GM23338 (cell line): ENCODE measurements around the gene MYH14. TPM values are rescaled to one million over a fixed set of nuclear protein-coding genes. Genes with fewer than 3 reads are reported as not detected.

ENCODE experiments used
- ATAC-seq: fragments of 200-7000 bp; cut with Tn5 transposase; 3 replicates; pipeline ENCODE4 v1.9.1; 2020
- DNase-seq: peaks from one replicate; pipeline ENCODE4 v3.0.0-alpha.2; 2015; ENCODE audit warnings: low spot score
- H2AFZ ChIP-seq: fragments of 200-600 bp; sonication (generic); 2 replicates; pipeline ENCODE4 v1.8.0; 2016; ENCODE audit warnings: antibody characterized with exemption, mild to moderate bottlenecking, moderate library complexity
- H3F3A ChIP-seq: fragments of 200-600 bp; sonication (generic); replicated peaks from 2 replicates; pipeline ENCODE4 v1.8.0; 2017; ENCODE audit warnings: antibody characterized with exemption, mixed run types, low read depth
- H3K27ac ChIP-seq: fragments of 200-600 bp; sonication (generic); 2 replicates; pipeline ENCODE4 v1.6.1; 2016; ENCODE audit warnings: low read depth
- H3K27me3 ChIP-seq: fragments of 200-600 bp; sonication (generic); 2 replicates; pipeline ENCODE4 v1.8.0; 2016; ENCODE audit warnings: mild to moderate bottlenecking, mixed run types, moderate library complexity; ENCODE audit not compliant: insufficient read depth
- H3K36me3 ChIP-seq: fragments of 200-600 bp; sonication (generic); 2 replicates; pipeline ENCODE4 v1.8.0; 2016; ENCODE audit warnings: mild to moderate bottlenecking; ENCODE audit not compliant: insufficient read depth
- H3K4me1 ChIP-seq: fragments of 200-600 bp; sonication (generic); 2 replicates; pipeline ENCODE4 v1.8.0; 2016; ENCODE audit warnings: mild to moderate bottlenecking, moderate library complexity; ENCODE audit not compliant: insufficient read depth
- H3K4me2 ChIP-seq: fragments of 200-600 bp; sonication (generic); 2 replicates; pipeline ENCODE4 v1.7.1; 2017; ENCODE audit warnings: mixed run types
- H3K4me3 ChIP-seq: fragments of 200-600 bp; sonication (generic); 2 replicates; pipeline ENCODE4 v1.6.1; 2016; ENCODE audit warnings: mixed run types
- H3K79me2 ChIP-seq: fragments of 200-600 bp; sonication (generic); replicated peaks from 2 replicates; pipeline ENCODE4 v1.8.0; 2017; ENCODE audit warnings: mild to moderate bottlenecking; ENCODE audit not compliant: insufficient read depth
- H3K9me2 ChIP-seq: fragments of 200-600 bp; sonication (generic); 2 replicates; pipeline ENCODE4 v1.8.0; 2017; ENCODE audit not compliant: insufficient read depth
- H4K20me1 ChIP-seq: fragments of 200-600 bp; sonication (generic); replicated peaks from 2 replicates; pipeline ENCODE4 v1.8.0; 2017; ENCODE audit warnings: mild to moderate bottlenecking; ENCODE audit not compliant: insufficient read depth
- H3K27ac Mint-ChIP-seq: 2 replicates; pipeline ENCODE4 v1.8.0; 2020; ENCODE audit warnings: inconsistent platforms, mild to moderate bottlenecking, moderate library complexity, mixed read lengths
- H3K27me3 Mint-ChIP-seq: 3 replicates; pipeline ENCODE4 v1.8.0; 2022; ENCODE audit warnings: low read depth, mild to moderate bottlenecking, moderate library complexity, mixed read lengths, inconsistent platforms; ENCODE audit not compliant: insufficient read depth, poor library complexity
- H3K36me3 Mint-ChIP-seq: 3 replicates; pipeline ENCODE4 v1.8.0; 2021; ENCODE audit warnings: low read depth, mild to moderate bottlenecking, inconsistent platforms, moderate library complexity, mixed read lengths
- H3K4me1 Mint-ChIP-seq: 3 replicates; pipeline ENCODE4 v1.8.0; 2020; ENCODE audit warnings: mild to moderate bottlenecking, inconsistent platforms, mixed read lengths
- H3K4me3 Mint-ChIP-seq: 3 replicates; pipeline ENCODE4 v1.8.0; 2021; ENCODE audit warnings: moderate library complexity, mild to moderate bottlenecking, inconsistent platforms, mixed read lengths
- H3K9me3 Mint-ChIP-seq: 3 replicates; pipeline ENCODE4 v1.8.0; 2020; ENCODE audit warnings: moderate library complexity, mild to moderate bottlenecking, inconsistent platforms, mixed read lengths
- ETS1 ChIP-seq: IDR thresholded peaks from 2 replicates; pipeline ENCODE4 v1.6.1; 2016; ENCODE audit warnings: antibody characterized with exemption
- EZH2phosphoT487 ChIP-seq: fragments of 200-600 bp; sonication (generic); IDR thresholded peaks from one replicate; pipeline ENCODE4 v1.8.1; 2018; ENCODE audit warnings: antibody characterized with exemption; ENCODE audit not compliant: unreplicated experiment
- NANOG ChIP-seq: IDR thresholded peaks from 2 replicates; pipeline ENCODE4 v1.6.1; 2016; ENCODE audit warnings: antibody characterized with exemption, borderline replicate concordance
- POLR2AphosphoS5 ChIP-seq: IDR thresholded peaks from 2 replicates; pipeline ENCODE4 v1.6.1; 2016; ENCODE audit warnings: antibody characterized with exemption, low read depth
- ZNF114 ChIP-seq: fragments of 250-450 bp; sonication (Bioruptor Pico); IDR thresholded peaks from 2 replicates; pipeline ENCODE4 v1.5.0; 2020; ENCODE audit warnings: mild to moderate bottlenecking, moderate library complexity
- ZNF462 ChIP-seq: fragments of 250-450 bp; sonication (Bioruptor Pico); IDR thresholded peaks from 2 replicates; pipeline ENCODE4 v1.5.0; 2020; ENCODE audit warnings: mild to moderate bottlenecking, moderate library complexity
- polyA plus RNA-seq: library from polyadenylated mRNA; unstranded; fragments of >200 nt; fragmentation: Nextera tagmentation; extraction: Ambion mirVana; gene quantifications from 2 replicates; pipeline ENCODE4 v1.2.1, GENCODE V29; 2016
- total RNA-seq: library from RNA; depleted of rRNA; stranded (reverse); fragments of >200 nt; shearing (Covaris generic); gene quantifications from 2 replicates; pipeline ENCODE4 v1.2.3, GENCODE V29; 2014

The MYH14 gene
- total and polyA plus RNA-seq, 2 experiments from 2014 or later, result 25.5 to 27.5 TPM

- Mint-ChIP-seq H3K4me1 (no peaks in the 10 kb centered on the region), H3K9me3 (peaks cover 86% of the 10 kb centered on the region), H3K4me3 (no peak overlapping the region), H3K36me3 (peaks cover 41% of the 10 kb centered on the region), H3K27me3 (peaks cover 4% of the 10 kb centered on the region), H3K27ac (no peak overlapping the region)
- Histone ChIP-seq H3K79me2 (no peaks in the 10 kb centered on the region), H3K4me3 (peak overlapping the region; percentile 84), H3K9me2 (no peaks in the 10 kb centered on the region), H3K4me1 (peaks cover 4% of the 10 kb centered on the region; the same call in 1 of the 2 replicates), H2AFZ (no peak overlapping the region), H3K27me3 (peaks cover 15% of the 10 kb centered on the region), H3K27ac (no peak overlapping the region), H3K36me3 (no peaks in the 10 kb centered on the region), H4K20me1 (0 out of 2 replicates have a peak, but pooled peaks cover 9% of the 10 kb centered on the region), H3F3A (peaks cover 11% of the 10 kb centered on the region; the same call in 1 of the 2 replicates), H3K4me2 (peak overlapping the region; percentile 97)
- ATAC-seq (no peak), DNase-seq (no peak)
- no peak for TF ChIP-seq NANOG
Measured at GRCh38 chr19:50204081-50204428, 633 bp downstream of the MYH14 start.

- no peak overlapping the region for H3K27ac Mint-ChIP-seq
- H3K4me3 ChIP-seq, result peak overlapping the region; percentile 86
- H3K27me3 ChIP-seq, result peaks cover 15% of the 10 kb centered on the region
- TF ChIP-seq EZH2phosphoT487 (no peak), ZNF462 (no peak), ETS1 (no peak), ZNF114 (no peak), POLR2AphosphoS5 (peak; percentile 61)
- H3K4me2 ChIP-seq, result peak overlapping the region; percentile 97
- H2AFZ ChIP-seq, result peak overlapping the region; percentile 98
- H3F3A ChIP-seq, result peaks cover 11% of the 10 kb centered on the region; the same call in 1 of the 2 replicates
- H3K4me3 Mint-ChIP-seq, result no peak overlapping the region
- H3K9me3 Mint-ChIP-seq, result peaks cover 86% of the 10 kb centered on the region
- ATAC-seq, result no peak
- H3K4me1 ChIP-seq, result 0 out of 2 replicates have a peak, but pooled peaks cover 4% of the 10 kb centered on the region
- DNase-seq, result peak; percentile 96
- no peak overlapping the region for H3K27ac ChIP-seq
- H3K9me2 ChIP-seq, result no peaks in the 10 kb centered on the region
- 0 out of 2 replicates have a peak, but pooled peaks cover 9% of the 10 kb centered on the region for H4K20me1 ChIP-seq
- H3K27me3 Mint-ChIP-seq, result peaks cover 4% of the 10 kb centered on the region
- peaks cover 41% of the 10 kb centered on the region for H3K36me3 Mint-ChIP-seq
- no peaks in the 10 kb centered on the region for H3K79me2 ChIP-seq
- H3K36me3 ChIP-seq, result no peaks in the 10 kb centered on the region
- no peaks in the 10 kb centered on the region for H3K4me1 Mint-ChIP-seq
Measured at GRCh38 chr19:50204811-50205675, 1.6 kb downstream of the MYH14 start.
